Rectal smooth muscle tissue (tissue), 1 donor: ENCODE data around the gene EHMT1.
"Not testable (repeated sequence)": the region's sequence is repeated elsewhere in the genome, so short reads cannot be mapped to it uniquely, and the experiment has no call there.

ENCODE experiments used
- H3K27ac ChIP-seq: one replicate; pipeline ENCODE4 v1.7.0; 2013; ENCODE audit warnings: low read depth, low read length, inconsistent platforms
- H3K27me3 ChIP-seq: one replicate; pipeline ENCODE4 v1.7.0; 2013; ENCODE audit warnings: low read length; ENCODE audit not compliant: control insufficient read depth, insufficient read depth
- H3K36me3 ChIP-seq: one replicate; pipeline ENCODE4 v1.7.0; 2013; ENCODE audit warnings: low read length; ENCODE audit not compliant: control insufficient read depth, insufficient read depth
- H3K4me1 ChIP-seq: one replicate; pipeline ENCODE4 v1.7.0; 2013; ENCODE audit warnings: low read length; ENCODE audit not compliant: control insufficient read depth, insufficient read depth
- H3K4me3 ChIP-seq: one replicate; pipeline ENCODE4 v1.7.0; 2013; ENCODE audit warnings: low read length
- H3K9ac ChIP-seq: one replicate; pipeline ENCODE4 v1.7.0; 2013; ENCODE audit warnings: low read length

The EHMT1 gene

GRCh38 chr9:137798142-137798541 is 179.3 kb downstream of the EHMT1 start:
- Histone ChIP-seq H3K9ac (no peak overlapping the region), H3K27ac (no peak overlapping the region), H3K4me1 (no peaks in the 10 kb centered on the region), H3K27me3 (no peaks in the 10 kb centered on the region), H3K4me3 (no peak overlapping the region), H3K36me3 (peaks cover 28% of the 10 kb centered on the region)

GRCh38 chr9:137798901-137799629 is 180.3 kb downstream of the EHMT1 start:
- Histone ChIP-seq H3K27me3 (no peaks in the 10 kb centered on the region), H3K4me1 (no peaks in the 10 kb centered on the region), H3K9ac (no peak overlapping the region), H3K27ac (no peak overlapping the region), H3K4me3 (no peak overlapping the region), H3K36me3 (peaks cover 28% of the 10 kb centered on the region)

- no peaks in the 10 kb centered on the region for H3K27me3 ChIP-seq
- H3K27ac ChIP-seq, result no peak overlapping the region
- H3K4me3 ChIP-seq, result no peak overlapping the region
- peaks cover 29% of the 10 kb centered on the region for H3K36me3 ChIP-seq
- H3K9ac ChIP-seq, result no peak overlapping the region
- H3K4me1 ChIP-seq, result no peaks in the 10 kb centered on the region
Observed at GRCh38 chr9:137799630-137799983, 180.8 kb downstream of the EHMT1 start.

GRCh38 chr9:137800196-137801022 is 181.6 kb downstream of the EHMT1 start:
- Histone ChIP-seq H3K9ac (no peak overlapping the region), H3K4me1 (no peaks in the 10 kb centered on the region), H3K36me3 (peaks cover 29% of the 10 kb centered on the region), H3K27me3 (no peaks in the 10 kb centered on the region), H3K27ac (no peak overlapping the region), H3K4me3 (no peak overlapping the region)

- no peak overlapping the region for H3K4me3 ChIP-seq
- H3K27me3 ChIP-seq, result no peaks in the 10 kb centered on the region
- H3K4me1 ChIP-seq, result no peaks in the 10 kb centered on the region
- H3K27ac ChIP-seq, result no peak overlapping the region
- H3K9ac ChIP-seq, result no peak overlapping the region
- peaks cover 27% of the 10 kb centered on the region for H3K36me3 ChIP-seq
Observed at GRCh38 chr9:137801023-137801319, 182.2 kb downstream of the EHMT1 start.

GRCh38 chr9:137802021-137802420 is 183.2 kb downstream of the EHMT1 start:
- Histone ChIP-seq H3K27ac (no peak overlapping the region), H3K4me1 (no peaks in the 10 kb centered on the region), H3K36me3 (peaks cover 24% of the 10 kb centered on the region), H3K4me3 (no peak overlapping the region), H3K27me3 (no peaks in the 10 kb centered on the region), H3K9ac (no peak overlapping the region)

GRCh38 chr9:137802521-137803243 is 183.9 kb downstream of the EHMT1 start:
- Histone ChIP-seq H3K4me3 (no peak overlapping the region), H3K27me3 (no peaks in the 10 kb centered on the region), H3K9ac (no peak overlapping the region), H3K4me1 (no peaks in the 10 kb centered on the region), H3K27ac (no peak overlapping the region), H3K36me3 (peaks cover 21% of the 10 kb centered on the region)

GRCh38 chr9:137804908-137805630 is 186.3 kb downstream of the EHMT1 start:
- no peaks in the 10 kb centered on the region for H3K4me1 ChIP-seq
- H3K9ac ChIP-seq, result no peak overlapping the region
- peaks cover 14% of the 10 kb centered on the region for H3K36me3 ChIP-seq
- no peak overlapping the region for H3K4me3 ChIP-seq
- H3K27me3 ChIP-seq, result no peaks in the 10 kb centered on the region
- no peak overlapping the region for H3K27ac ChIP-seq

- H3K4me1 ChIP-seq, result no peaks in the 10 kb centered on the region
- no peaks in the 10 kb centered on the region for H3K27me3 ChIP-seq
- H3K27ac ChIP-seq, result no peak overlapping the region
- H3K36me3 ChIP-seq, result peaks cover 15% of the 10 kb centered on the region
- no peak overlapping the region for H3K9ac ChIP-seq
- H3K4me3 ChIP-seq, result no peak overlapping the region
Observed at GRCh38 chr9:137807721-137808703, 189.2 kb downstream of the EHMT1 start.

- H3K36me3 ChIP-seq, result peaks cover 10% of the 10 kb centered on the region
- no peak overlapping the region for H3K9ac ChIP-seq
- no peaks in the 10 kb centered on the region for H3K27me3 ChIP-seq
- no peak overlapping the region for H3K27ac ChIP-seq
- H3K4me3 ChIP-seq, result no peak overlapping the region
- no peaks in the 10 kb centered on the region for H3K4me1 ChIP-seq
Observed at GRCh38 chr9:137809040-137809576, 190.3 kb downstream of the EHMT1 start.

GRCh38 chr9:137809726-137810450 is 191.1 kb downstream of the EHMT1 start:
- not testable (repeated sequence) for H3K4me1 ChIP-seq, H3K27ac ChIP-seq, H3K9ac ChIP-seq, H3K27me3 ChIP-seq, H3K4me3 ChIP-seq
- peaks cover 17% of the 10 kb centered on the region for H3K36me3 ChIP-seq
